Loucy (cell line): ENCODE results near the gene RGS9.
"Not testable (repeated sequence)": the region's sequence is repeated elsewhere in the genome, so short reads cannot be mapped to it uniquely, and the experiment has no call there.

ENCODE experiments used
- H2AFZ ChIP-seq: fragments of 200-600 bp; sonication (generic); 2 replicates; pipeline ENCODE4 v1.6.0; 2016; ENCODE audit warnings: antibody characterized with exemption, mild to moderate bottlenecking, low read length, moderate library complexity
- H3F3A ChIP-seq: fragments of 200-600 bp; 2 replicates; pipeline ENCODE4 v1.6.0; 2016; ENCODE audit warnings: antibody characterized with exemption, low read depth, mild to moderate bottlenecking
- H3K27me3 ChIP-seq: fragments of 200-600 bp; sonication (generic); 2 replicates; pipeline ENCODE4 v1.6.1; 2014; ENCODE audit warnings: low read length, mild to moderate bottlenecking; ENCODE audit not compliant: insufficient read depth, poor library complexity, severe bottlenecking
- H3K36me3 ChIP-seq: fragments of 200-600 bp; sonication (generic); 2 replicates; pipeline ENCODE4 v1.6.1; 2016; ENCODE audit warnings: low read length; ENCODE audit not compliant: insufficient read depth
- H3K4me1 ChIP-seq: fragments of 200-600 bp; sonication (generic); 2 replicates; pipeline ENCODE4 v1.5.1; 2014; ENCODE audit warnings: low read length, mild to moderate bottlenecking; ENCODE audit not compliant: insufficient read depth, poor library complexity, severe bottlenecking
- H3K4me2 ChIP-seq: fragments of 200-600 bp; sonication (generic); 2 replicates; pipeline ENCODE4 v1.6.0; 2014; ENCODE audit warnings: antibody characterized with exemption, low read length, low read depth, mild to moderate bottlenecking; ENCODE audit not compliant: poor library complexity, severe bottlenecking
- H3K4me3 ChIP-seq: fragments of 200-600 bp; sonication (generic); 2 replicates; pipeline ENCODE4 v1.5.1; 2014; ENCODE audit warnings: low read length, mild to moderate bottlenecking, mixed read lengths; ENCODE audit not compliant: poor library complexity, severe bottlenecking
- H3K79me2 ChIP-seq: fragments of 200-600 bp; sonication (generic); 2 replicates; pipeline ENCODE4 v1.6.1; 2014; ENCODE audit warnings: low read length; ENCODE audit not compliant: insufficient read depth
- H3K9ac ChIP-seq: fragments of 200-600 bp; sonication (generic); 2 replicates; pipeline ENCODE4 v1.6.0; 2014; ENCODE audit warnings: mild to moderate bottlenecking, low read depth, low read length, moderate library complexity; ENCODE audit not compliant: poor library complexity, severe bottlenecking
- H3K9me2 ChIP-seq: fragments of 200-600 bp; sonication (generic); replicated peaks from 2 replicates; pipeline ENCODE4 v1.6.1; 2016; ENCODE audit warnings: low read depth, low read length, mixed read lengths
- H3K9me3 ChIP-seq: fragments of 200-600 bp; sonication (generic); 2 replicates; pipeline ENCODE4 v1.6.1; 2014; ENCODE audit warnings: mild to moderate bottlenecking, antibody characterized with exemption, low read length, low read depth; ENCODE audit not compliant: insufficient read depth
- H4K20me1 ChIP-seq: fragments of 200-600 bp; sonication (generic); 2 replicates; pipeline ENCODE4 v1.6.0; 2014; ENCODE audit warnings: antibody characterized with exemption, low read length, mild to moderate bottlenecking; ENCODE audit not compliant: insufficient read depth, poor library complexity, severe bottlenecking
- EZH2phosphoT487 ChIP-seq: fragments of 200-600 bp; IDR thresholded peaks from 2 replicates; pipeline ENCODE4 v1.6.1; 2018; ENCODE audit warnings: antibody characterized with exemption, mild to moderate bottlenecking, moderate library complexity, borderline replicate concordance
- TF ChIP-seq, protein P1 (sequence below): fragments of 200-600 bp; sonication (generic); conservative IDR thresholded peaks from 2 replicates; pipeline ENCODE4 v1.5.1; 2014; ENCODE audit warnings: mild to moderate bottlenecking, antibody characterized with exemption, low read length

Gene RGS9

GRCh38 chr17:65205655-65206054, 68.5 kb downstream of the RGS9 start:
- TF ChIP-seq, protein P1, sequence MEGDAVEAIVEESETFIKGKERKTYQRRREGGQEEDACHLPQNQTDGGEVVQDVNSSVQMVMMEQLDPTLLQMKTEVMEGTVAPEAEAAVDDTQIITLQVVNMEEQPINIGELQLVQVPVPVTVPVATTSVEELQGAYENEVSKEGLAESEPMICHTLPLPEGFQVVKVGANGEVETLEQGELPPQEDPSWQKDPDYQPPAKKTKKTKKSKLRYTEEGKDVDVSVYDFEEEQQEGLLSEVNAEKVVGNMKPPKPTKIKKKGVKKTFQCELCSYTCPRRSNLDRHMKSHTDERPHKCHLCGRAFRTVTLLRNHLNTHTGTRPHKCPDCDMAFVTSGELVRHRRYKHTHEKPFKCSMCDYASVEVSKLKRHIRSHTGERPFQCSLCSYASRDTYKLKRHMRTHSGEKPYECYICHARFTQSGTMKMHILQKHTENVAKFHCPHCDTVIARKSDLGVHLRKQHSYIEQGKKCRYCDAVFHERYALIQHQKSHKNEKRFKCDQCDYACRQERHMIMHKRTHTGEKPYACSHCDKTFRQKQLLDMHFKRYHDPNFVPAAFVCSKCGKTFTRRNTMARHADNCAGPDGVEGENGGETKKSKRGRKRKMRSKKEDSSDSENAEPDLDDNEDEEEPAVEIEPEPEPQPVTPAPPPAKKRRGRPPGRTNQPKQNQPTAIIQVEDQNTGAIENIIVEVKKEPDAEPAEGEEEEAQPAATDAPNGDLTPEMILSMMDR, result no peak
- TF ChIP-seq EZH2phosphoT487, result no peak
- no peaks in the 10 kb centered on the region for H3K27me3 ChIP-seq
- peaks cover 16% of the 10 kb centered on the region; the same call in 1 of the 2 replicates for H3K36me3 ChIP-seq
- no peak overlapping the region for H3K4me2 ChIP-seq
- no peaks in the 10 kb centered on the region for H4K20me1 ChIP-seq
- no peak overlapping the region for H3K4me3 ChIP-seq
- no peaks in the 10 kb centered on the region for H3F3A ChIP-seq
- no peaks in the 10 kb centered on the region for H3K79me2 ChIP-seq
- H3K9me2 ChIP-seq, result no peaks in the 10 kb centered on the region
- H2AFZ ChIP-seq, result no peak overlapping the region
- no peaks in the 10 kb centered on the region for H3K4me1 ChIP-seq
- no peaks in the 10 kb centered on the region for H3K9me3 ChIP-seq
- no peak overlapping the region for H3K9ac ChIP-seq

DNA sequence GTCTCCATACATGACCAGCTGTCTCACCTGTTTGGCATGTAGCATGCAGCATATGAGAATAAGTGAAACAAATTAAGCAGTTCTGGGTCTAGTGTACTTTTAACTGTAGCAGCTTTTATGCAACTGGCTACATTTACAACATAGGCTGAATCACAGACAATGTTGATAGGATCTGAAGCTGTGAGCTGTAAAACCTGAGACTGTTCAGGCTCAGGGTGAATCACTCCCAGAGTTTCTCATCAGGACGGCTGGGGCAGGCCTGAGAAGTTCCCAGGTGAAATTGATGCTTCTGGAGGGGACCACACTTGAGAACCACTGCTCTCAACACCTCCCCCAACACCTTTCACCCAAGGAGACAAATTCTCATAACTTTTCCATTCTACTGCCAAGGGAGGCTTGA, 70.3 kb downstream of the RGS9 start:
- not testable (repeated sequence) for H3K9me2 ChIP-seq, H2AFZ ChIP-seq, H3K9ac ChIP-seq, H3K4me2 ChIP-seq, H3K4me1 ChIP-seq, H3K9me3 ChIP-seq, H4K20me1 ChIP-seq, H3F3A ChIP-seq, H3K4me3 ChIP-seq, H3K79me2 ChIP-seq, H3K27me3 ChIP-seq
- H3K36me3 ChIP-seq, result peaks cover 15% of the 10 kb centered on the region; the same call in 1 of the 2 replicates

DNA sequence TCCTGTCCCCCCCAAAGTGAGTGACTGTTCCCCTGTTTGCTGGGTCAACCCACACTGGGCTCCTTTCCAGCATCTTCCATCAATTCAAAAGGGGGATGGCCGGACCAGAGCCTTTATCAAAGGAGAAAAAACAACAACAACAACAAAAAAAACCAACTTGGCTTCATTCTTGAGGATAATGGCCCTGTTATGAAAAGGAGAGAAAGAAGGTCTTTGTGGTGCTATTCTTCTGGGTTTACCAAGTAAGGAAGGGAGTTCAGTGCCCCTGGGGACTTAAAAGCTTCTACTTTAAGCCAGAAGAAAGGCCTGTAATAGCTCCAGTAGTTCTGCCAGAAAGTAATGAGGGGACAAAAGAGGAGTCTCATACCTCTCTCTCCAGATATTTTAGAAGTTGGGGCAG, 71.5 kb downstream of the RGS9 start:
- Histone ChIP-seq H3K36me3 (peaks cover 10% of the 10 kb centered on the region; the same call in 1 of the 2 replicates), H3K9me2 (no peaks in the 10 kb centered on the region), H3K4me3 (no peak overlapping the region), H3K4me2 (no peak overlapping the region), H3K4me1 (no peaks in the 10 kb centered on the region), H2AFZ (no peak overlapping the region), H3K79me2 (no peaks in the 10 kb centered on the region), H3K9me3 (no peaks in the 10 kb centered on the region), H3K27me3 (no peaks in the 10 kb centered on the region), H3K9ac (no peak overlapping the region), H3F3A (no peaks in the 10 kb centered on the region), H4K20me1 (no peaks in the 10 kb centered on the region)
- no peak for TF ChIP-seq EZH2phosphoT487
- TF ChIP-seq, protein P1, result no peak

- TF ChIP-seq, protein P1, result no peak
- H3K4me2 ChIP-seq, result no peak overlapping the region
- no peak overlapping the region for H3K4me3 ChIP-seq
- H4K20me1 ChIP-seq, result no peaks in the 10 kb centered on the region
- H3K9ac ChIP-seq, result no peak overlapping the region
- no peaks in the 10 kb centered on the region for H3K36me3 ChIP-seq
- H3K9me2 ChIP-seq, result no peaks in the 10 kb centered on the region
- no peaks in the 10 kb centered on the region for H3K4me1 ChIP-seq
- no peak overlapping the region for H2AFZ ChIP-seq
- peaks cover 24% of the 10 kb centered on the region for H3K27me3 ChIP-seq
- H3K79me2 ChIP-seq, result no peaks in the 10 kb centered on the region
- no peaks in the 10 kb centered on the region for H3F3A ChIP-seq
- H3K9me3 ChIP-seq, result no peaks in the 10 kb centered on the region
Measured at GRCh38 chr17:65218261-65218660, 81.1 kb downstream of the RGS9 start.
